SW 1271 (cell line): Measurements from ENCODE around the gene LYPD4.
"Not testable (repeated sequence)": the region's sequence is repeated elsewhere in the genome, so short reads cannot be mapped to it uniquely, and the experiment has no call there.

Experiments used
- DNase-seq, 2 experiments: peaks; one replicate each; lab custom pipeline; 2025; lab: John Stamatoyannopoulos, UW

LYPD4 gene

GRCh38 chr19:41799444-41800000 lies 45.0 kb downstream of the LYPD4 start:
- DNase-seq: no peak

GRCh38 chr19:41796901-41797300 lies 47.6 kb downstream of the LYPD4 start:
- DNase-seq: no peak

- no peak for DNase-seq
Observed at GRCh38 chr19:41796362-41796761, 48.1 kb downstream of the LYPD4 start, which contains the start of gene CEACAM3. Gene CEACAM3, plus strand, starts transcription at chr19:41796587. Its CDS starts 91 bp downstream, at chr19:41796678.

GRCh38 chr19:41795031-41795461 lies 49.4 kb downstream of the LYPD4 start:
- peak in 1 of 2 experiments; percentile 33 for DNase-seq

GRCh38 chr19:41793414-41793727 lies 51.1 kb downstream of the LYPD4 start:
- no peak for DNase-seq

- DNase-seq: no peak
Observed at GRCh38 chr19:41792513-41793413, 51.7 kb downstream of the LYPD4 start.

- DNase-seq: not testable (repeated sequence)
Observed at GRCh38 chr19:41789053-41789452, 55.4 kb downstream of the LYPD4 start.

GRCh38 chr19:41788518-41788917 lies 56.0 kb downstream of the LYPD4 start:
- DNase-seq: not testable (repeated sequence)
